Endometrium (tissue), 2 donors: Measurements from ENCODE around the gene GAN.
"Not testable (repeated sequence)": the region's sequence is repeated elsewhere in the genome, so short reads cannot be mapped to it uniquely, and the experiment has no call there.

ENCODE experiments used
- FAIRE-seq: peaks from 2 replicates; lab custom pipeline; 2012; peaks lifted over from hg19 to GRCh38; lab: Jason Lieb, UNC
- donor health status: control.
- donor health status: control.

GAN gene

GRCh38 chr16:81310045-81310644 lies 4.6 kb upstream of the GAN start:
- no peak for FAIRE-seq

DNA sequence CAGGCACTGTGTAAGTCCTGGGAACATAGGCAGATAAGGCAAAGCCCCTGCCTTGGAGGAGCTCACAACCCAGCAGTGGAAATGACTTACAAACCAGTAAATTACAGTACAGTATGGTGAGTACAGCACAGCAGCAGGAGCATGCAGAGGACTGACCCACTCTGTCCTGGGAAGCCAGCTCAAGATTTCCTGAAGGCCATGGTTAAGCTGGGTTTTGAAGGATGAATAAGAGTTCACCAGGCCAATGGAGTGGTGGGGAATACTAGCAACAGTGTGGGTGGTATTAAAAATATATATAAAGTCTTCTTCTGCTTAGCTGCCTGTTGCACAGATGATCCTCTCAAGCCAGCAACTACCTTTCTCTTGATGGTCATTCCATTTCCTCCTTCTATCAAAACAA lies 3.0 kb upstream of the GAN start:
- no peak for FAIRE-seq

DNA sequence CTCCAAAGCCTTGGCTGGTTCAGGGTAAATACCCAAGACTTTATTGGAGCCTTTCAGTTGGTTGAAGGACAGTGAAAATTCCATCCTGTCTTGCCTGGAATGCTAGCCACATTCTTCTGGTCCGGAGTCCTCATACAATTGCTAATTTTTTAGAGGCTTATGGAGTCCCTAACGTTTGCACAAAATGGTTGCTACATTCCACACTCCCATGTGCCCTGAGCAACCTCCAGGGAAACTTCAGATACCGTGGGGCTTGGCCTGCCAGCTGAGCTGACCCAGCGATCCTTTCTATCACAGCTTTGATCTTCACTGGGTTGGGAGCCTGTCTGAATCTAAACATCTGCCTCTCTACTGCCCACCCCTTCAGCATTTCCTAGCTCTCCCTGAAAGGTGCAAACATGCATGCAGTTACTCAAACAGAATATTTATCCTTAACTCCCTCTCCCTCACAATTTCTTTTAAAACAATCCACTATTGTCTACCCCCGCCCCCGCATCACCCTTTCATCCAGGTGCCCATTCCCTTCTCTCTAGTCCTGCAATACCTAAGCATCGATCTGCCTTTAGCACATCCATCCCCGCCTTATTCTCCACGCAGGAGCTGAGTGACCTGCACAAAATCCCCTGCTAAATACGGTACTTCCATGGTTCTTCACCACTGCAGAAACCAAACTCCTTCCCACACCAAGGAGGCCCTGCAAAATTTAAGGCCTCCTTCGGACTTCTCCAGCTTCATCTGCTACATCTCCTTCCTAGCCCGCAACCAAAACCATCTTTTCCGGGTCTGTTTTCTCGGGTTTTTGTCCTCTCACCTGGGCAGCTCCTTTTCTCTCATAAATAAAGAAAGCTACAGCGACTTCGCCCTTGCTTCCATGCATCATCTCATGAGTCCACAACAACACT lies 810 bp upstream of the GAN start:
- FAIRE-seq = no peak

GRCh38 chr16:81315271-81316175 lies 761 bp downstream of the GAN start:
- FAIRE-seq = no peak

DNA sequence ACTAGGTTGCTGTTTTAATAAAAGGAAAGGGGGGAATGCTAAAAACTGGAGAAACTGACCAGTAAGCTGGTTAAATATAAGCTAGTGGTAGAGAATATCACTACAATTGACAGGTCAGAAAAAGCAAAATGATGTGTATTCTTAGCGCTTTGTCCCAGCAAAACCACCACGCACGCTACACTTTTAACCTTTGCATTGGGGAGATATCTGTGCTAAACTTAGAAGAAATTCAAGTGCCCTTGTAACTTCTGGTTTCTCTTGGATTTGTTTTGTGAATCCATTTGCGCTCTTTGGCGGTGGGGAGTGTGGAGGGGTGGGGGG lies 1.4 kb downstream of the GAN start:
- FAIRE-seq = no peak

- no peak for FAIRE-seq
Observed at GRCh38 chr16:81318711-81319110, 3.9 kb downstream of the GAN start.

DNA sequence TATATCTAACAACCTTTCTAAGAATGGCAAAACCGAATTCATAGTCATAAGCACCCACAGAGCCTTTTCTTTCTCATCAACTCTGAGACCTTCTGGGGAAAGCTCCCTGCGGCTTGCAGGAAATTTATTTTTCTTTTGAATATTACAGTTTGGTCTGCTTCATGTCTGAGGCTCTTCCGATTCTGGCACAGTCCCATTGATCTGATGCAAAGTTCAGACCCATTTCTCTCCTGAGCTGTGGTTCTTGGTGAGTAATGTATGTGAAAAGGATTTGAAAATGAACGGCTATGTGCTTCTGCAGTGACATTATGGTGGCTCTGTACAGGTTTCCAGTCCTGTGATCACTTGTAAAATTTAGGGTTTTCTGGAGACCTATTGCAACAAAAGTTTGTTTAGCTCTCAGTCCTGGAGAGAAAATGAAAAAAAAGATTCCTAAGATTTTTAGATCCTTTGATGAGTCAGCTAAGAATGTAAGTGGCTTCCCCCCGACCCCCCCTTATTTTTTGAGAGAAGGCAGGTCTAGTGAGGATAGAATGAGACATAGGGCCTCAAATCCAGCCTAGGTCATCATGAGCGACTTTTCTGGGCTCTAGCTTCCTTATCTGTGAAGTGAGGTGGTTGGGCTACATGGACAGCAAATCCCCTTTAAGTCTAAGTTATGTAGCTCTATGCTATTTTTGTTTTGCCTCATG lies 4.6 kb downstream of the GAN start:
- no peak for FAIRE-seq

DNA sequence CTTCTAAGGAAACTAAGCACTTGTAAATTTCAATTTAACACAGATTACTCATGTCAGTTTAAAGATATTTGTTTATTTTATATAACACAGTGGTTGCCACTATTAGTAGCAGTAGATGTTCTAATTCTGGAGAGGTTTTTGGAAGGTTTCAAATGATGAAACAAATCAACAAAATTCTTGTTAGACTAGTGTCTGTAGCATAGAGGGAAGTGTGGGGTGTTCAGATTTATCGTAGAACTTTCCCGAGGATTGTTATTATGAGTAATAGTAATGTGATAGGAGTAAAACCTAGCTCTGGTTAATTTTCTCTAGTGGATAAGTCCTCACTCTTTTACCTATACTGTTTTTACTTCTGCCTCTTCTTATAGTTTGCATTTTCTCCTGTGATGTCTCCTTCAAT lies 6.3 kb downstream of the GAN start:
- FAIRE-seq = no peak

- no peak for FAIRE-seq
Observed at GRCh38 chr16:81321536-81321935, 6.8 kb downstream of the GAN start.

DNA sequence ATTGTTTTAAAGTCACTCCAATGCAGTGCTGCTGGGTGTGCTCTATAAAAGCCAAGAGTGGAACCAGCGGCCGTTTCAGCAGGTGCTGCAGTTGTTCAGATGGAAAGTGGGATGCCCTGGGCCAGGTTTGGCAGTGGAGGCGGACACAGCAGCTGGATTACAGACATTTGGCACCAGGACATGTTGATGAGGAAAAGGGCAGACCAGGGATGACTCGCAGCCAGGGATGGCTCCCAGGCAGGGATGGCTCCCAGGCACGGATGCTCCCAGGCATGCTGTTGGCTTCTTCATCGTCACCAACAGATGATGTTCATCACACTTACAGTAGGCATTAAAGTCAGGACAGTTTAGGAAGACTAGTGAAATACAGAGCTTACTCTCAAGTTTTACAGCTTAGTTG lies 10.0 kb downstream of the GAN start:
- FAIRE-seq = no peak

DNA sequence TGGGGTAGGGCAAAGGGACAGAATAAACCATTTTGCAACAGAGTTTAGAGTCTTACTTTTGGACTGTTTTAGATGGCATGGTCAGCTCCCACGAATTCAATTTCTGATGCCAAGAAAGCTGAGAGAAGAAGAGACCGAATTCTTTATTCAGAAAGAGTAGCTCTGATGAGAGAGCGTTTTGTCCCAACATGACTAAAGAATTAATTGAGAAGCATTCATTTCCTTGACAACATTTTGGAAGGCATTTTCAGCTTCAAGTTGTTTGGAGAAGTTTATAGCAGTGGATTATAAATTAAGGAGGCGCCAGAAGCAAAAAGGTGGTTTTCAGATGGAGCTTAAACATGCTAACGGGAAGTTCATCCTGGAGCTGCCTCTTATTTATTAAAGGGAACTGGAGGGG lies 12.2 kb downstream of the GAN start:
- no peak for FAIRE-seq

- no peak for FAIRE-seq
Observed at GRCh38 chr16:81327447-81328196, 12.9 kb downstream of the GAN start.

DNA sequence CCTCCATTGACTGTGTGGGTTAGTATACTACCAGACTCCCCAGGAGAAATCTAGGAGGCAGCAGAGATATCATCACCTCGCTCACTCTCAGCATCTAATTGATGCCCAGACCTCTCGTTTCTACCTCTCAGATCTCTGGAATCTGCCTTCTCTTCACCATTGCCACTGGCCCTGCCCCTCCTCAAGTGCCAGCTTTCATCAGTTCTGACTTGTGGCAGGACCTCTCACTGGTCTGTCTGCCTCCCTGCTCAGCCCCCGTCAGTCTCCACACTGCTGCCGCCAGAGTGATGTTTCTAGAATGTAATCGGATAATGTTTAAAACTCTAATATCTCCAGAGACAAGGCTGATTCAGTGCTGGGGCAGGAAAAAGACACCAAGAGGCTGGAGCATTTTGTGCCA lies 15.2 kb downstream of the GAN start:
- no peak for FAIRE-seq

DNA sequence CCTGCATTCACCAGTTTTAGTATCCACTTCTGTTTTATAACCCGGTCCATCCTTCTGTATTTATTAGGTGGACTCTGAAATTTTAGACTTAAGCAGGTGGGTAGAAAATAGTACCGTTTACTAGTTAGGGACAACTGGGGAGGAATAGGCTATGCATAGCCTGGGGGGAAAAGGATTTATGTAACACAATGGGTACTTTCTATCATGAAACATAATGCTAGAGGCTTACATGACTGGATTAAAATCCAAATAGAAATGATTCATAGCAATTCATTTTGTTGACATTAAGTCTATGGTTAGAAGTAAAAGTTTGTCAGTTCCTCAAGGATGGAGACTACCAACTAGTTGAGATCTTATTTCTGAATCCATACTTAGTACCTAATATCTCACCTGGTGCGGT lies 18.6 kb downstream of the GAN start:
- FAIRE-seq = no peak

- no peak for FAIRE-seq
Observed at GRCh38 chr16:81335669-81336068, 20.9 kb downstream of the GAN start.

- FAIRE-seq = no peak
Observed at GRCh38 chr16:81337097-81337496, 22.3 kb downstream of the GAN start.

- not testable (repeated sequence) for FAIRE-seq
Observed at GRCh38 chr16:81345172-81345571, 30.4 kb downstream of the GAN start.

DNA sequence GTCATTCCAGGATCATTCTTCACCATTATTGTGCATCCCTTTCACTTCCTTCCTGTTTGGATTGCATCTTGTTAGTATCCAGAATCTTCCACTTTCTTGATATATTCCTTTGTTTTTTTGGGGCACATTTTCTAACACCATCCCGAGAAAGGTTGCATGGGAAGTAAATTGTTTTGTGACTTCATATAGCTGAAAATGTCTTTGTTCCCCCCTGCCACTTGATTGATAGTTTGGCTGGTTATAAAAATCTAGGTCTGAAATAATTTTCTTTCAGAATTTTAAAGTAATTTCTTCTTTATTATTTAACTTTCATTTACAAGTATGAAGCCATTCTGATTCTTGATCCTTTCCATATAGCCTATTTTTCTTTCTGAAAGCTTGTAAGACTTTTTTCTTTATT lies 32.7 kb downstream of the GAN start:
- no peak for FAIRE-seq

DNA sequence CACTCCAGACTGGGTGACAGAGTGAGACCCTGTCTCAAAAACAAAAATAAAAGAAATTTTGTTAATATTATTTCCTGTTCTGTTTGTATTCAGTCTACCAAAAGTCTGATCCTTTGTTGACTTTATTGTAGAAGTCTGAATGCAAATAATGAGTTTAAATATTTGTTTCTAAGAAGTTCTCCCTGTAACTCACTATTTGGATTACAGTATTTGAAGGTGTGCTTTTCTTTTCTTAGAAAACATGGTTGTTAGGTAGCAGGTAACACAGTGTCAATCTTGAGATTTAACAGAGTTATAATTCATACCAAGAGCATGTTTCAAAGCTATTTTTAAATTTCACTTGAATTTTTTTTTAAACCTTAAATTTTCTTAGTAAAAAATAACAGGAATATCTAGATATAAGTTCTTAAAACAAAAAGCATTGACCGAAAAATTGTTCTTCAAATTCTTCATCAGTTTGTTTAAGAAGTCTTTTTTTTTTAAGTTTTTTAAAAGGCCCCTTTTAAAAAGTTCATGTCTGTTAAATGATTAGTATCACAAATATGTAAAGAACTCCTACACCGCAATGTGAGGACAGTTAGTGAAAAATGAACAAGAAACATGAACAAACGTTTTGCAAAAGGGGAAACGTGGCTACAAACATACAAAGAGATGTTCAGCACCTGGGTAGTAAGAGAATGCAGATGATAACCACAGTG lies 35.0 kb downstream of the GAN start:
- no peak for FAIRE-seq

DNA sequence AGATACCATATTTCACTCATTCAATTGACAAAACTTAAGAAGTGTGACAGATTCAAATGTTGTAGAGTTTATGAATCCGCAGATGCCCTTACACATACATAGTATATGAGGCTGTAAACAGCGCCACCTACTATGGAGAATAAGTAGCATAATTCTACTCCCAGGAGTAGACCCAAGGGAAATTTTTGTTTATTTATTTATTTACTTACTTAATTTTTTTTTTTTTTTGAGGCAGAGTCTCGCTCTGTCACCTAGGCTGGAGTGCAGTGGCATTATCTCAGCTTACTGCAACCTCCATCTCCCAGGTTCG lies 35.5 kb downstream of the GAN start:
- no peak for FAIRE-seq

DNA sequence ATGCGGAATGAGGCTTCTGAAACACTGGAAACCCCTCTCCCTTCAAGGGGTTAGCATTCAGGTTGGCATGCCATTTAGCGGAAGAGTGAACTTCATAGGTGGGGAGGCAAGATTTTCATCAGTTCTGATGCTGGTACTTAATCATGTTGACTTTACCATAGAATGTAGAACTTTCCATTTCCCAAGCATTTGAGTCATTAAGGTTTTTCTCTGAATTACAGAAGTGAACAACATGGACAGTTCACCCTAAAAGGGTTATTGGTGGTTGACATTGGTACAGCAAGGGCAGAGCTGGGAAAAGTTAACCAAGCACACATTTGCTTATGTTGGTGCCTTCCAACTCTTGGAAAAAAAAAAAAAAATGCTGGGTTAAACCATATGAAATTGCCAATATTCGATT lies 39.1 kb downstream of the GAN start:
- no peak for FAIRE-seq
